ENCODE measurements around the gene DMRTB1.

DMRTB1 gene

DNA sequence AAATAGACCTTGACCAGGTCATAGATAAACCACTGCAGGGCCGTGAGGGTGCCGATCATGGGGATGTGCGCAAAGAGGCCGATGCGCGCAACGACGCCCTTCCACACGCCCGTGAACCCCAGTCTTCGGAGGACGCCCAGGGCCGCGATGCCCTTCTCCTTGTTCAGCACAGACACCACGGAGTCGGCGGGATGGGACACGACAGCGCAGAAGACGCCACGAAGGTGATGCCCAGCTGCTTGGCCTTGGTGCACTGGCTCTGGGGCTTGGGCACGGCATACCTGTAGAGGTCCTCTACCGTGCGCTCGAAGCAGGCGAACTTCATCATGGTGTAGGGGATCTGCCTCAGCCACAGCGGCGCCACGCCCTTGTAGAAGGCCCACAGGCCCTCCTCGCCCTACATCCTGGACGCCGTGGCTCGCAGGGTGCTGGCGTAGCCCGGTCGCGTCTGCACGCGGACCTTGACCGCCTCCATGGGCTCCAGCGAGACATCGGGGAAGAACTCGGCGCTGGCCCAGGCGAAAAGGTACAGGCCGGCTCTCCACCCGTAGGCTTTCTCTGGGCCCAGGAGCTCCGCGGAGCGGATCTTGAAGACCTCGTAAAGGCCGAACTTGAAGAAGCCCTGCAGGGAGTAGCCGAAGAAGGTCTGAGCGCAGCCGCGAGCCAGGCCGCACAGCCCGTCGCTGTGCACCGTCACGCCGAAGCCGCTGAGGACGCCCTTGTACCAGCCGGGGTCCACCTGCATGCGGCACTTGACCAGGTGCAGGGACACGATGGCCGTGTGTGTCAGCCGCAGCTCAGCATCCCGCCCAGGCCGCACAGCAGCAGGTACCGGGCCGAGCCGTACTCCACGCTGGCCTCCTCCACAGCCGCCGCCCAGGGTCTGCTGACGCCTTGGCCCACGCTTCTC, 20.5 kb upstream of the DMRTB1 start:
- FAIRE-seq, result no peak

DNA sequence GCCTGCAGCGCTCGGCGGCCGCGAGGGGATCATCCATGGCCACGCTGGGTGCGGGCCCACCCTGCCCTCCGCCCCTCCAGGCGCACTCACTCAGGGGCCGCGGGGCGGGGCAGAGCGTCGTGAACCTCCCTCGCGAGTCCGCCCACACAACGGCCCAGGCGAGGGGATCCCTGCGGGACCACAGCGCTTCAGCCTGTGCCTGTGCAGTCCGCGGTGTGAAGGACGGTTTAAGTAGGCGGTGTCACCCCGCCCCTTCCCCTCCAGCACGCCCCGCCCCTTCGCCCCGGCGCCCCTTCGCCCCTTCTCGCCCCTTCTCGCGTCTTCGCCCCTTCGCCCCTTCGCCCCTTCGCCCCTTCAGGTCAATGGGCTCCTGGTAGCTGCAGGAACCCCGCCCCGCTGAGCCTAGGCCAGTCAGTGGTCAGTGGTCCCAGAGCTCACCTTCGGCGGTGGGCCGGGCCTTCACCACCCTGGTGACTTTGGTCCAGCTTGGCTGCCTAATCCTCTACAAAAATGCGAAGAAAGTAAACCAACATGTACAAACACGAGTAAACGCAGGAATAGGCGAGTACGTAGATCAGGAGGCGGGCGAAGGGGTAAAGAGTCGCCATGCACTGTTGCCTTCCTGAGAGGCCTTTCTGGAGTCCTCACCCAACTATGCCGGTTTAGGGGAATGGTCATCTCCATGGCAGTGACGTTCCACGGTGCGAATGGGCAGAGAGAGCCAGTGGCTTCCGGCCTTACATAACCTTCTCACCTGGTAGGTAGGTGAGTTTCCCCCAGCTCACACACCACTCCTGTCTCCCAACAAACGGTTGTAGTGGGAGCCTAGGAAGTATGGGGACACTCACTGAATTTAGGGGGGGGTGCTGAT, 19.6 kb upstream of the DMRTB1 start:
- FAIRE-seq, result no peak

DNA sequence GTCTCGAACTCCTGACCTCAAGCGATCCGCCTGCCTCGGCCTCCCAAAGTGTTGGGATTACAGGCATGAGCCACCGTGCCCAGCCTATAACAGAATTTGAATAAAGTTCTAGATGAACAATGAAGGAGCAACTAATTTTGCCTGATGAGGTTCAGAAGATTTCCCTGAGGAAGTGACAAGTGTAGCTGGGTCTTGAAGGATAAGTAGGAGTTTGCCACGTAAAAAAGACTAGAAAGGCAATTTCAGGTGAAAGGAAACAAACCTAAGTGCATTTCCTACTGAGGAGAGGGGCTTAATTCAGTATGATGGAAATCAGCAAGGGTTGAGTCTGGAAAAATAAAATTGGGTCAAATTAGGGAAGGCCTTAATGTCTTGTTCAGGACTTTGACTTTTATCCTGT, 18.6 kb upstream of the DMRTB1 start:
- FAIRE-seq, result no peak

DNA sequence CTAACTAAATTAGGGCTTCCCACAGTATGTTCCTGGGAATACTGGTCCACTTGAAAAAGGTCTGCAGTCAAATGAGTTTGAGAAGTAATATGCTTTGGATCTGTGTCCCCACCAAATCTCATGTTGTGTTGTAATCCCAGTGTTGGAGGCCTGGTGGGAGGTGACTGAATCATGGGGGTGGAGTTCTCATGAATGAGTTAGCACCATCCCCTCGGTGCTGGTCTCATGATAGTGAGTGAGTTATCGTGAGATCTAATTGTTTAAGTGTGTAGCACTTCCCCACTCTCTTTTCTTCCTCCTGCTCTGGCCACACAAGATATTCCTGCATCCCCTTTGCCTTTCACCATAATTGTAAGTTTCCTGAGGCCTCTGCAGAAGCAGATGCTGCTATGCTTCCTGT, 16.9 kb upstream of the DMRTB1 start:
- FAIRE-seq, result no peak

DNA sequence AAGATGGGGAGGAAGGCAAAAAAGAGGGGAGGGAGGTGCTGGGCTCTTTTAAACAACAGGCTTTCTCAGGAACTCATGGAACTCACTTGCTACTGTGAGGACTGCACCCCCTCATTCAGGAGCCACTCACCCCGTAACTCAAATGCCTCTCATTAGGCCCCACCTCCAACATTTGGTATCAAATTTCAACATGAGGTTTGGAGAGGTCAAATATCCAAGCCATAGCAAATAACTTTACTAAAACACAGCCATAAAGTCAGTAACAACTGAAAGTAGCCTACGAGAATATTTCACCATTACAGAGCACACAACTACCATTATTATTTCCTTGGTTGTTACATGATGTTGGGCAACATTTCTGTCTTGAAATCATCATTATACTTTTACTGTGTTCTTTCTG, 13.1 kb upstream of the DMRTB1 start:
- no peak for FAIRE-seq

DNA sequence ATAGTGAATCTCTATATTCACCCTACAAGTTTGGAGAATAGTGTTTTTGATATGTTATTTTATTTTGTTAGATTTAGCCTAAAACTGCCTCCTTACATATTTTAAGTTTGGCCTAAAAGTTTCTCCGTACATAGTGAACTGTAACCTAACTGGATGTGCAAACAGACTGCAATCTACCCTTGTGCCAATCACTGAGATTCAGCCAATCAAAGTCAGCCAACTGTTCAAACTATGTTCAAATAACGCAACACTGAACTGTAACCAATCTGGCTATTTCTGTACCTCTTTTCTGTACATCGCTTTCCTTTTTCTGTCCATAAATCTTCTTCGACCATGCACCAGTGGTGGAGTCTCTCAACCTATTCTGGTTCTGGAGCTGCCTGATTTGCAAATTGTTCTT, 11.8 kb upstream of the DMRTB1 start:
- FAIRE-seq, result no peak

DNA sequence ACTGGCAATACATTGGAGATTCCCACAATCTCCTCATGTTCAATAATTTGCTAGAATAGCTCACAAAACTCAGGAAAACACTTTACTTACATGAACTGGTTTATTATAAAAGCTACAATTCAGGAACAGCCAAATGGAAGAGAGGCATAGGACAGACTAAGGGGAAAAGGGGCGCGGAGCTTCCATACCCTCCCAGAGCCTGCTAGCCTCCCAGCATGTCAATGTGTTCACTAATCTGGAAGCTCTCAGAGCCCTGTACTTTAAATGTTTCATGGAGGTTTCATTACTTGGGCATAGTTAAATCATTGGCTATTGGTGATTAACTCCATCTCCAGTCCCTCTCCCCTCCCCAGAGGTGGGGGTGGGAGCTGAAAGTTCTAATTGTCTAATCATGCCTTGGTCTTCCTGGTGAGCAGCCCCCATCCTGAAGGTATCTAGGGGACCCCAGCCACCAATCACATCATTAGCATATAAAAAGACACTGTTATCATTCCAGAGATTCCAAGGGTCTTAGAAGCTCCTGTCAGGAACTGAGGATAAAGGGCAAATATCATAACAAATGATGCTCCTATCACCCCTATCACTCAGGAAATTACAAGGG, 10.9 kb upstream of the DMRTB1 start:
- FAIRE-seq, result no peak

DNA sequence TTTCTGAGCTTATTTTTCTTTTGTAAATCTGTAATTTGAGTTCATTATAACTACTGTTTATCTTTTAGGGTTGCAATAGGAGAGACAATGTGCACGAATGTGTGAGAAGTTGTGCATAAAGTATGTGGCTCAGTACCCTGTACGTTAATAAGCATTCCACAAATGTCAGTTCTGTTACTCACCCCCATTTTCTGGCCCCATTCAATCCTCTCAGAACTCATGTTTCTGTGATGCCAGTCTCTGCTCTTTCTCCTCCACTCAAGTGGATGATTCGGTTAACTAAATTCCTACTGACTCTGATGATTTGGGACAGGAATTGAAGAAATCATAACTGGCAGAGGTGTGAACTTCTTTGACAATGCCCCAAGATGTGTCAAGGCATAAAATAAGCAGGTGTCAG, 10.2 kb upstream of the DMRTB1 start:
- no peak for FAIRE-seq

DNA sequence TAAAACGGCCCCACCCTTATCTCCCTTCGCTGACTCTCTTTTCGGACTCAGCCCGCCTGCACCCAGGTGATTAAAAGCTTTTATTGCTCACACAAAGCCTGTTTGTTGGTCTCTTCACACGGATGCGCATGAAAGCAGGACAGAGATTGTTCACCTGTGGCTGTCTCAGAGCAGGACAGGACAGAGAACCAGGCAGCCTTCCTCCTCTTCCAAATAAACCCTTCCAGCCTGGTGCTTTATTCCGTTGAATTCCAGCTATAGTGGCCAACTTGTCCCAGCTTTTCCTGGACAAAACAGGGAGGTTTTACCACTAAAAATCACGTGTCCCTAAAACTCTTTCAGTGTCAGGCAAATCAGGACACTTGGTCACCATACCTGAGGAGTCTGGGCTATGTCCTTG, 9.5 kb upstream of the DMRTB1 start:
- FAIRE-seq, result no peak

DNA sequence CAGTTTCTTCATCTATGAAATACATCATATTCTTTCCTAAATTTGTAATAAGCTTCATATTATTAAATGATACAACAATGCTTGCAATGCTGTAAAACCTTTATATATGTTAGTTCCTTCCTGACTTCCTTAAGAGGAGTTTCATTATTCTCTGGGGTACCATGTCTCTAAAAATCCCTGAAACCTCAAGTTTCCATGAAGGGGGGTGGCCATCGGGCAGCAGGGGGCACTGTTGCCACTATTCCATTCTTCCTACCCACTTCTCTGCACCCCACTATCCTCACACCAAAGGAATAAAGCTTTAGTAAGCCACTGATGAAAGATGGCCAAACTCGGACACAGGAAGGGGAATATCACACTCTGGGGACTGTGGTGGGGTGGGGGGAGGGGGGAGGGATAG, 9.0 kb upstream of the DMRTB1 start:
- FAIRE-seq, result no peak

DNA sequence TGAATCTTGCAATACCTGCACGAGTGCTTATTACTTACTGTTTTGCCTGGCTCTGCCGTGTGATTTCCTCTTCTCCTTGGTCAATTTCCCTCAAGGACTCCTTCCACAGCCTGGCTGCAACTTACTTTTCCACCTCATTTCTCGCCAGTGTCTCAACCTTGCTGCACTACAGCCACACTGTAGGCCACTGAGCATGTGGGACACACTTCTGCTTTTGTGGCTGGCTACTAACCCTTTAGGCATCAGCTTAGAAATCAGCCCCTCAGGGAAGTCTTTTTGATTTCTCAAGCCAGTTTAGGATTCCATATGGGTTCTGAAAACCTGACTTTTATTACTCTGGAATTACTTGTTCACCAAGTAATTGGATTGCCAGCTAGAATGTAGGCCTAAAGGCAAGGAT, 5.2 kb upstream of the DMRTB1 start:
- FAIRE-seq, result no peak

DNA sequence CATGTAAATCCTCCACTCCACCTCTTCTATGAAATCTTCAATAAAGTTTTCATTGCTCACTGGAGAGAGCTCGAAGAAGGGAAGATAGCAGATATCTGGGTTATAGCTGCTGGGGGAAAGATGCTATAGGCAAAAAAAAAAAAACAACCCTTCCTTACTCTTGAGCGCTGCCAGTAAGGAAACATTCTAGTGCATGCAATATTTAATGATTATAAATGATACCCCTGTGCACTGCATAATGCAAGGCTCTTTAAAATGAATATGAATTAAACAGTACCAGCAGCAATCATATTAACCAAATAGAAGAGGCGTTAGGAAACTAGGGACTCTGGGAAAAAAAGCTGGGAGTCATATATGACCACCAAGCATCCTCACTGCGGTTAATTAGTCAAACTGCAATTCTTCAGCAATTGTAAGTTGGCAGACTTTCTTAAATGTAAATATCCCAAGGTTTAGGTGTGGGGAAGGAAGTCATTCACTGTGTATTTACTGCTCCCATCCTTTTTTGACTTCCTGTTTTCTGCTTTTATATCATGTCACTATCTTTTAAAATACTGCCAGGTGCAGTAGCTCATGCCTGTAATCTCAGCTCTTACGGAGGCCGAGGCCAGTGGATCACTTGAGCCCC, 3.7 kb upstream of the DMRTB1 start:
- no peak for FAIRE-seq

DNA sequence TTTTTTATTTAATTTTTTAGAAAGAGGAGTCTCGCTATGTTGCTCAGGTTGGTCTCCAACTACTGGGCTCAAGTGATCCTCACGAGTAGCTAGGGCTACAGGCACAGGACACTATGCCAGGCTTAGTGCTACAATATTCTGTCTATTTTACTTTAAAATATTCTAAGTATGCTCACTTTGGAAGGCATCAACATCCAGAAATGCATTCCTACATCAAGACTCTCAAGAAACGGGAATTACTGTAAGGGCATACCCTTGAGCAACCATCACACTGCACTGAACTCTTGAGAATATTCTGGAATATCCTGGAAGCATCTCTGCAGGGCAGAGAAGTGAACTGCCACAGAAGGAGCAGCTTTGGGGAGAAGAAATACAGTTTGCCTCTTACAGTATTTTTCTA, 565 bp upstream of the DMRTB1 start:
- no peak for FAIRE-seq

DNA sequence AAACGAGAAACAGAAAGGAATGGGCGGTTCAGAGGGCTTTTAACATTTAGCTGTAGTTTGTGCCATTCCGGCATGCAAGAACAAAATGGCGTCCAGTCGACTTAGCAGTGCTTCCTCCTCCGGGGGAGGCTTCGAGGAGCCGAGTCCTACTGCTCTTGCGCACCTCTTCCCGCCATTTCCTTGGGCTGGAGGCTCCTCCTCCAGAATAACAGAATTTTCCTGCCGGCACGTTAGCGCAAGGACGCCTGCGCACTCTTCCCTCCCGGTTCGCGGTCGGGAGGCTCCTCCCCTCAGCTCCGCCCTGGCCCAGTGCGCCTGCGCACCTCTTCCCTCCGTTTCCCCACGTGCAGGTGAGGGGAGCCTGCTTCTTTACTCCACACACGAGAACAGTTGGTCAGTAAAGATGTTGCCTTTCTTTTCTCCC, 1.0 kb downstream of the DMRTB1 start:
- FAIRE-seq, result no peak

DNA sequence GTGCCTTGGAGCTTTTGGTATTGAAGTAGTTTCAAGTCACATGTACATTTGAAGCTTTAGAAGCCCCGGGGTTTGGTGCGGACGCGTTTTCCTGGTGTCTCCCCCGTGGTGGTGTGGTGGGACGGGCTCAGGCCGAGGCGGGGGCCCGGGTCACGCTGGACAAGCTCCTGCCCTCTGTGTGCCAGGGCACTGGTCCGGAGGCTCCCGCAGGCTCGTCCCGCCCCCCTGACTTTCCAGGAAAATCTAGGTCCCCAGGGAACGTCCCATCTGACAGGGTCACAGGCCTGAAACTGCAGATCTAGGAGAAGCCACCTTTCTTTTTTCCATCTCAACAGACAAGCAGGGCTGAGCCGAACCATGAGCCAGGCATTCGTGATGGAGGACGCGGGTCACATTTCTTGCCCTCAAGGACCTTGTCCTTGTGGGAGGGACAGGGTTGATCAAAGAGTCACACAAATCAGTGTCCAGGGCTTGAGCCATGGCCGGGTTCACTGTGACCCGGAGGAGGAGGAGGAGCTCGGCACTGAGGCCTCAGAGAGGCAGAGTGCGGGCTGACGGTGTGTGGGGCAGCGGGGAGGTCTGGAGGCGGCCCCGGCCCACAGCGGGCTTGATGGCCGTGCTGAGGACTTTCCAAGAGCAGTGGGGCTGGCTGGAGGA, 1.6 kb downstream of the DMRTB1 start:
- FAIRE-seq, result no peak

DNA sequence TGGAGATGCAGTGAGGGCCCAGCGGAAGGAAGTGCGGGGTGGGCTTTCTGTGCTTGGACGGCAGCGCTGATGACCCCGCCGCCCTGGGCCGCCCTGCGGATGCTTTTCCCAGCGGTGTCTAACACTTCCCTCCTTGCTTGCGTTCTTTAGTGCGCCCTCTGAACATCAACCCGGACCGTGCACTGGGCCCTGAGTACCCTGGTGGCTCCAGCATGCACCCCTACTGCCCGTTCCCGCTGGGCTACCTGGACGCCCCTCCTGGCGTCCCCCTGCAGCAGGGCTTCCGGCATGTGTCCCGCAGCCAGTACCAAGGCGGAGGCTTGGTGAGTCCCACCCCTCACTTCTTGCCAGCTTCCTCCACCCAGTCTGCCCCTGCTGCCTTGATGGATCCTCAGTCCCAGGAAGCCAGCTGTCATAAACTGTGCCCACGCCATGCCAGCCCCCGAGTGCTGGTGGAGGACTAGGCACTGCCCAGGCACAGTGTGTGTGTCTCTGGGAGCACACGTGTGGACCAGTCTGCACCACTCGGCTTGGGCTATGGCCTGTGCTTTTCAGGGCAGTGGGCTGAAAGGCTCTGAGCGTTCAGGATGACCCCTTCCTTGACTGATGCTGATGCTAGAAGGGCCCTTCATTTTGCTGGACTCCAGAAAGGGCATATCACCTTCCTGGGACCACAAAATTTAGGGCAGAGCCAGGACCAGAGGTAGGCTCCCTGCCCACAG, 2.3 kb downstream of the DMRTB1 start:
- no peak for FAIRE-seq

DNA sequence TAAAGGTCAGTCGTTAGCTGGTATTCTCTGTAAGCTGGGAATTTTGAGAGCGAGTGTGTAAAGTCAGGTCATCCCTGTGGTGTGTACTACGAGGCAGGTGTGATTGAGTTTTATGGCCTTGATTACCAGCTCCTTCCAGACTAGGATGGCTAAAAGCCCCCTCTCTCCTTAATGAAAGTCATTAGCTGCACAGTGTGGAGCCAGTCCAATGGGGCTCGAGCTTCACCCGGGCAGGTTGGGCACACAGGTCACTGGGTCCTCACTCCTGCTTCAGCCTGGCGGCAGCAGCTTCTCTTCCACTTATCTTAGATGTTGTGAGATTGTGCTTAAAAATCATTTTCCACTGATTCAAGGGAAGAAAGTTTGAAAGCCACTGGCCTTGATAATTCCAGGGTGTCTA, 3.0 kb downstream of the DMRTB1 start:
- no peak for FAIRE-seq

DNA sequence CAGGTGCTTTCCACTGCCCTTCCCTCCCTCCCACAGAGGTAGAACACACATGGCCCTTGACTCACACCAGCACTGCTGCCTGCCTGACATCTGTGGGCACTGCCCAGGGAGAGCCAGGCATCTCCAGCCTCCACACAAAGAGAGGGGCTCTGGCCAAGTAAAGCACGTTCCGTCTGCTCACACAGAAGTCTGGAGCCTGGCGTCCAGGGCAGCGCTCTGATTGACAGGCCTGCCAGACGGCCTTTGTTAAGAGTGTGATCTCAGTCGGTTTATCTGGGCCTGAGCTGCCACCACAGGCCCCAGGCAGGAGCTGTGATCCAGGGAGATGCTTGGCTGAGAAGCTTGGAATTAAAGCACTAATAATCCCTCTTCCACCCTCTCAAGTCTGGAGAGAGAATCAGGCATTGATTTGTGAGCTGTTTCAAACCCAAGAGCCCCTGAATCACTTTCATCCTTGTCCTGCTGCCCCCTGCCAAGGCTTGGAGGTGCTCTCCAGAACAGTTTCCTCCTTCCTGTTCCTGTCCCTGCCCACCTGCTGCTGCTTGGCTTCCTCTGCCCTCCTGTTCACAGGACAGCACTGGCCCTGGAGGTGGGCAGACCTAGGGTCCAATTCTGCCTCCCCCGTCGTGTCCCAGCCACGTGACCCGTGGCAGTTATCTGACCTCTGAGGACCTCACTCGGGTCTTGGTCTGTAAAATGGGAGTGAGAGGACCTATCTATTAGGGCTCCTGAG, 3.7 kb downstream of the DMRTB1 start:
- no peak for FAIRE-seq

DNA sequence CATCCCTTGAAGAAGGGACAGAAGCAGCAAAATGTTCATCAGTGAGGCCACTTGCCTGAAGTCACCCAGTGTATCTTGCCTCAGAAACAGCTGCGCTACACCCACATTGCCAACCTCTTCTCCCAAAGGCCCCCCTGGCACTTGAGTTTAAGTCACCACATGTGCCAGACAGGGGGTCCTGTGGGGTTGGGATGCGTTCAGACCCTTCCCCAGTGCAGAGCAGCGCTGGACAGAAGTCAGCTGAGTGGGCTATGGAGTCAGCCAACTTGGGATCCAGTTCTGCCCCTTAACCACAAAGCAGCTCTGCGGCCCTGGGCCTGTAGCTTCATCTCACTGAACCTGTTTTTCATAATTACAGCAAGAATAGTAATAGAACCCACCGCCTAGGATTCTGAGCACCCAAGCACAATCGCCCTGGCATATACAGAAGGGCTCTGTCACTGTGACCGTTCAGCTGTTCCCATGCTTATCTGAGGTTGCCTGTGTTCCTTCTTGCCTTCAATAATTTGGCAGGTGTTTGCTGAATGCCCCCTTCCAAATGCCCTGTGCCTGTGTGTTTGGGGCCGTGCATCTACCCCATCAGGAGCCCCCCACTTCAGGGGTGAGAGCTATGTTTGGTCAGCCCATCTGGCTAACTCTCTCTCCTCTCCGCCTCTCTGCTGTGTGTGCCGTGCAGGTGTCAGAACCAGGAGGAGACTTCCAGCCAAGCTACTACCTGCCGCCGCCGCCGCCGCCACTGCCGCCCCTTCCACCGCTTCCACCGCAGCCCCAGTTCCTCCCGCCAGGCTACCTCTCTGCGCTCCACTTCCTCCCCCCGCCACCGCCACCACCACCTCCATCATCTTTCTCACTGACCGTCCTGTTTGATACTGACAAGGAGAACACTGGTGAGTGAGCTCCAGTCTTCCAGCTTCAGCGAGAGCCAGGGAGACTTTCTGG, 5.0 kb downstream of the DMRTB1 start:
- no peak for FAIRE-seq

All from endometrium (tissue), 2 donors.